ENCODE results near the gene SYT8.

DNA sequence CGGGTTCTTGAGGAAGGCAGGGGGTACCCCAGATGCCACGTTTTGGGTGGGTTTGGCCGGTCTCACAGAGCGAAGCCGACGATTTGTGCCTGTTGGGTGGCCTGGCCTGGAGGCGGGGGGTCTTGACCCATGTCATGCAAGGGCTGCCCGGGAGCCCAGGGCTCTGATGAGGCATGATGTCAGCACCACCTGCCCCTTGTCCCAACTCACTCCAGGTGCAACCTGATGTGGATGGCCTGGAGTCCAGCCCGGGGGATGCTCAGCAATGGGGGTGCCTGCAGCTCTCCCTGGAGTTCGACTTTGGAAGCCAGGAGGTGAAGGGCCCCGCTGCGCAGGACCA is 851 bp downstream of the SYT8 start:
- TF ChIP-seq, protein P1, sequence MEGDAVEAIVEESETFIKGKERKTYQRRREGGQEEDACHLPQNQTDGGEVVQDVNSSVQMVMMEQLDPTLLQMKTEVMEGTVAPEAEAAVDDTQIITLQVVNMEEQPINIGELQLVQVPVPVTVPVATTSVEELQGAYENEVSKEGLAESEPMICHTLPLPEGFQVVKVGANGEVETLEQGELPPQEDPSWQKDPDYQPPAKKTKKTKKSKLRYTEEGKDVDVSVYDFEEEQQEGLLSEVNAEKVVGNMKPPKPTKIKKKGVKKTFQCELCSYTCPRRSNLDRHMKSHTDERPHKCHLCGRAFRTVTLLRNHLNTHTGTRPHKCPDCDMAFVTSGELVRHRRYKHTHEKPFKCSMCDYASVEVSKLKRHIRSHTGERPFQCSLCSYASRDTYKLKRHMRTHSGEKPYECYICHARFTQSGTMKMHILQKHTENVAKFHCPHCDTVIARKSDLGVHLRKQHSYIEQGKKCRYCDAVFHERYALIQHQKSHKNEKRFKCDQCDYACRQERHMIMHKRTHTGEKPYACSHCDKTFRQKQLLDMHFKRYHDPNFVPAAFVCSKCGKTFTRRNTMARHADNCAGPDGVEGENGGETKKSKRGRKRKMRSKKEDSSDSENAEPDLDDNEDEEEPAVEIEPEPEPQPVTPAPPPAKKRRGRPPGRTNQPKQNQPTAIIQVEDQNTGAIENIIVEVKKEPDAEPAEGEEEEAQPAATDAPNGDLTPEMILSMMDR (IDR thresholded peaks at IDR 0.05), result no peak
- no peak for TF ChIP-seq POLR2AphosphoS5 (IDR thresholded peaks at IDR 0.05)

Measured in prostate gland (tissue), 2 donors.